Measurements from ENCODE around the gene ANKZF1.

DNA sequence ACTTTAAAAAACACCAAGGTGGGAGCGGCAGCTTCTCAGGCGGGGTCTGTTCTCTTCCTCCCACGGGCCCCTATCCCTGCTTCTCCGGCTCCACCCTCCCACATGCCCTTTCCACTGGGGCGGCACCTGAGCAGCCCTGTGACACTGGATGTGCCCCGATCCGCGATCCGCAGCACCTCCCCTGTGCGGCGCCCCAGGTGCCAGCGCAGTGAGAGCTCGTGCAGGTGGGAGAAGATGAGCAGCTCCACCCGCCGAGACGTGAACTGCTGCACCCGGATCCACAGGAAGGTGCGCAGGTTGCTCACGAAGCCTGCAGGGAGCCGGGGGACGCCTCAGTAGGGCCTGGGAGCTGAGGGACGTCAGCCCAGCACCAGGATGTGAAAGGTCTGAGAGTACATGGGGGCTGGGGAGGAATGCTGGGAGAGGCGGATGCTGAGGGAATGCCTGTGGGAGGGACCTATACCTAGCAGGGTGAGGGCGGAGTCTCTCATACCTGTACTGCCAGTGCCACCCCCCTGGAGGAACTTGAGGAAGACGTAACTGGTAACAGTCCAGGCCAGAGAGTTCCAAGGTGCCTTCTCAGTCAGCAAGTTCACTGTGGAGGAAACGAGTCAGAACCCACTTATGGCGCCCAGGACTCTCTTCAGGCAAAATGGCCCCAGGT lies 13.6 kb upstream of the ANKZF1 start:
- no peak for TF ChIP-seq POLR2A (IDR thresholded peaks at IDR 0.05)
- TF ChIP-seq, protein P1, sequence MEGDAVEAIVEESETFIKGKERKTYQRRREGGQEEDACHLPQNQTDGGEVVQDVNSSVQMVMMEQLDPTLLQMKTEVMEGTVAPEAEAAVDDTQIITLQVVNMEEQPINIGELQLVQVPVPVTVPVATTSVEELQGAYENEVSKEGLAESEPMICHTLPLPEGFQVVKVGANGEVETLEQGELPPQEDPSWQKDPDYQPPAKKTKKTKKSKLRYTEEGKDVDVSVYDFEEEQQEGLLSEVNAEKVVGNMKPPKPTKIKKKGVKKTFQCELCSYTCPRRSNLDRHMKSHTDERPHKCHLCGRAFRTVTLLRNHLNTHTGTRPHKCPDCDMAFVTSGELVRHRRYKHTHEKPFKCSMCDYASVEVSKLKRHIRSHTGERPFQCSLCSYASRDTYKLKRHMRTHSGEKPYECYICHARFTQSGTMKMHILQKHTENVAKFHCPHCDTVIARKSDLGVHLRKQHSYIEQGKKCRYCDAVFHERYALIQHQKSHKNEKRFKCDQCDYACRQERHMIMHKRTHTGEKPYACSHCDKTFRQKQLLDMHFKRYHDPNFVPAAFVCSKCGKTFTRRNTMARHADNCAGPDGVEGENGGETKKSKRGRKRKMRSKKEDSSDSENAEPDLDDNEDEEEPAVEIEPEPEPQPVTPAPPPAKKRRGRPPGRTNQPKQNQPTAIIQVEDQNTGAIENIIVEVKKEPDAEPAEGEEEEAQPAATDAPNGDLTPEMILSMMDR (IDR thresholded peaks at IDR 0.05), result no peak
- no peak for TF ChIP-seq POLR2AphosphoS5 (IDR thresholded peaks at IDR 0.05)
